NT2/D1 (cell line): Measurements from ENCODE around the gene NOX3.

Source experiments
- DNase-seq: peaks from one replicate; pipeline ENCODE4 v3.0.0-alpha.2; 2011; ENCODE audit warnings: low read depth, low spot score
- H3K27me3 ChIP-seq: 2 replicates; pipeline ENCODE4 v1.6.0; 2011; ENCODE audit warnings: mild to moderate bottlenecking; ENCODE audit not compliant: insufficient read length, insufficient read depth
- H3K36me3 ChIP-seq: 2 replicates; pipeline ENCODE4 v1.6.1; 2011; ENCODE audit warnings: mild to moderate bottlenecking, low read length, mixed read lengths; ENCODE audit not compliant: insufficient read depth, insufficient read length
- H3K4me1 ChIP-seq: 2 replicates; pipeline ENCODE4 v1.5.1; 2011; ENCODE audit not compliant: insufficient read depth, insufficient read length
- H3K4me3 ChIP-seq: 2 replicates; pipeline ENCODE4 v1.5.1; 2011; ENCODE audit warnings: low read depth; ENCODE audit not compliant: insufficient read length
- H3K9ac ChIP-seq: 2 replicates; pipeline ENCODE4 v1.6.0; 2011; ENCODE audit warnings: low read depth; ENCODE audit not compliant: insufficient read length
- H3K9me3 ChIP-seq: 2 replicates; pipeline ENCODE4 v1.5.1; 2011; ENCODE audit warnings: mild to moderate bottlenecking, low read length; ENCODE audit not compliant: insufficient read depth
- SUZ12 ChIP-seq: IDR thresholded peaks from 2 replicates; pipeline ENCODE4 v1.6.1; 2011; ENCODE audit not compliant: insufficient read length, insufficient read depth; ENCODE audit errors: extremely low read depth
- YY1 ChIP-seq: IDR thresholded peaks from 2 replicates; pipeline ENCODE4 v1.6.1; 2011; ENCODE audit not compliant: insufficient read length, insufficient read depth
- ZNF274 ChIP-seq: IDR thresholded peaks from 2 replicates; pipeline ENCODE4 v1.6.1; 2011; ENCODE audit warnings: mild to moderate bottlenecking, low read depth, low read length

The NOX3 gene

DNA sequence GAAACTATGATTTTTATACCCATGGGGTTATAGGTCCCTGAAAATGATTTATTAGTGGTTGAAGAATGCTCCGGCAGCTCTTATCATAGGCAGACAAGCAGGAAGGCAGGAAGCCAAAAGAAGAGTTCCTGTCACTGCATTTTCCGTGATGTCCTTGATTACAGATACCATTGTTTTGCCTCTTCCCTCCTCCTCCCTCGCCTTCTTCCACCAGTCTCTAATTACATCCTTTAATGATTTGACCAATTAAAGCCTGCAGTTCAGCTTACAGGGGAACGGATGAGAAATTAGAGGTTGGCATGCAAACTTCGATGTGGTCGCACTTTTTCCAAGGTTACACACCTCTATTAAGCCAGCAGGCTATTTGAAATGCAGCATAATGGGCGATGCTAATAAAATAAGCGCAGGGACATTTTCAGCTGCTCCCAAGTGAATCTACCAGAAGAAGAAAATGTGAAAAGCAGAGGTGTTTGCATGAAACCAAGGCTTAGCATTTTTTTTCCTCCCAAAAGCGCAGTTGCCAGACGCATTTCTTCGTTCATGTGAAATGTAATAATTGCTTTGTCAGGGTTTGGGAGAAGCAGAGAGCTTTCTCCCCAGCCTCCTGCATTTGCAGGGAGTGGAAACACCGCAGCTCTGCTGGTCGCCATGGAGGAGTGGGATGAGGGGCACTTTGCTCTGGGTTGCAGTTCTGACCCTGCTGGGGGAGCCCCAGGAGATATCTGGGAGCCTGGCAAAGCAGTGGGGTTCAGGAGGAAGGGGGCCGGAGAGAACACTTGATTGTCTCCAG is 6.0 kb downstream of the NOX3 start:
- DNase-seq: no peak
- Histone ChIP-seq H3K27me3 (no peaks in the 10 kb centered on the region), H3K4me3 (no peak overlapping the region), H3K9me3 (no peaks in the 10 kb centered on the region), H3K36me3 (no peaks in the 10 kb centered on the region), H3K9ac (no peak overlapping the region), H3K4me1 (no peaks in the 10 kb centered on the region)
- TF ChIP-seq SUZ12 (no peak), YY1 (no peak), ZNF274 (no peak)

DNA sequence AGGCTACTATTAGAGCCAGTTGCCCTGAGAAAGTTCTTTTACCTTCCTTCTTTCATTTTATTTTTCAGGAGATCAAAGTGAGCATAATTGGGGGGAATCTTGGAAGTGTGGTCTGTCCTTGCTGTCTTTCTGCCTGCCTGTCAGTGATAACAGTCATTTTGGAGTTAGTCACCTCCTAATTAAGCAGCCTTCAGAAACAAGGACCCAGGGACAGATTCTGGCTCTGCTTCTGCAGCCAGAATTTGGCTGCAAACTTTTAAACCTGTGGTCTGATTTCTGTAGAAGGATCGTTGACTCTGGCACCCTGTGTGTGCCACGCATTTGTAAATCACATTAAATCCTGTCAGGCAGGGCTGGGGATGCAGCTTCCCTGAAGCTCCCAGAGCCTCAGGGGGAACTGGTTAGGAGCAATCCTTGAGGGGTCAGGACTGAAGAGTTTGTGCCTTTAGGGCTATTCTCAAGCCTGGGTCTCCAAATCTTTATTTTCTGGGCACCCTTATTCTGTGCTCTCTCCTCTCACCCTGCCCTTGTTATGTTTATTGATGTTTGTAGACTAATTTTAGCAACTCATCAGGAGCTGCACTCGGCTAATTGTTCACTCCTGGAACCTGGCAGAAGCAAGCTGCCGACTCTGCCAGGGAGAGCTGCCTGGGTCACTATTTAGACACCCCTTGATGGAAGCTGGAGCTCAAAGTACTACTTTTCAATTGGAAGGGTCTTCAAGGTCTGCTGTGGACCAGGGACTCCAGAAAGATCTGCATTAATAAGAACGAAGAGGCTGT is 6.8 kb downstream of the NOX3 start:
- H3K9ac ChIP-seq: no peak overlapping the region

DNA sequence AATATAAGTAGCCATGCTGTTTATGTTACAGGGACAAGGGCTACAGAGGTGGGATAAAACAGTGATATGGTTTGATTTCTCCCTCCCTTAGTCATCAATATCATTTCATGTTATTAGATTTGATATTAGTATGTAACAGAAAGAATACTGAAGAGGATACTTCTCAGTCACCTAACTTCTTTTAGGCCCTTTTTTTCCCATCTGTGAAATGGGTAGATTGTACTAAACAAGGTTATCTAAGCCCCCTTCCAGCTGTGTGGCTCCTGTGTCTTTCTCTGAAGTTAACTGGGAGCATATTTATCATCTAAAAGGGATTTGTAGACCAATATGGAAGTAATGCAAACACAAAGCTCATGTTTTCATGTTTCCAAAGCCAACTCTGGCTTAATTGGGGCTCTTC is 7.7 kb downstream of the NOX3 start:
- Histone ChIP-seq H3K9me3 (no peaks in the 10 kb centered on the region), H3K4me3 (no peak overlapping the region), H3K9ac (no peak overlapping the region), H3K36me3 (no peaks in the 10 kb centered on the region), H3K4me1 (no peaks in the 10 kb centered on the region), H3K27me3 (no peaks in the 10 kb centered on the region)
- no peak for DNase-seq
- TF ChIP-seq ZNF274 (no peak), YY1 (no peak), SUZ12 (no peak)

More for the DNA sequence above, 6.8 kb downstream of the NOX3 start:
- H3K36me3 ChIP-seq: no peaks in the 10 kb centered on the region
- no peaks in the 10 kb centered on the region for H3K27me3 ChIP-seq
- no peak overlapping the region for H3K4me3 ChIP-seq
- H3K4me1 ChIP-seq: no peaks in the 10 kb centered on the region
- DNase-seq: no peak
- no peaks in the 10 kb centered on the region for H3K9me3 ChIP-seq
- TF ChIP-seq SUZ12 (no peak), YY1 (no peak), ZNF274 (no peak)

DNA sequence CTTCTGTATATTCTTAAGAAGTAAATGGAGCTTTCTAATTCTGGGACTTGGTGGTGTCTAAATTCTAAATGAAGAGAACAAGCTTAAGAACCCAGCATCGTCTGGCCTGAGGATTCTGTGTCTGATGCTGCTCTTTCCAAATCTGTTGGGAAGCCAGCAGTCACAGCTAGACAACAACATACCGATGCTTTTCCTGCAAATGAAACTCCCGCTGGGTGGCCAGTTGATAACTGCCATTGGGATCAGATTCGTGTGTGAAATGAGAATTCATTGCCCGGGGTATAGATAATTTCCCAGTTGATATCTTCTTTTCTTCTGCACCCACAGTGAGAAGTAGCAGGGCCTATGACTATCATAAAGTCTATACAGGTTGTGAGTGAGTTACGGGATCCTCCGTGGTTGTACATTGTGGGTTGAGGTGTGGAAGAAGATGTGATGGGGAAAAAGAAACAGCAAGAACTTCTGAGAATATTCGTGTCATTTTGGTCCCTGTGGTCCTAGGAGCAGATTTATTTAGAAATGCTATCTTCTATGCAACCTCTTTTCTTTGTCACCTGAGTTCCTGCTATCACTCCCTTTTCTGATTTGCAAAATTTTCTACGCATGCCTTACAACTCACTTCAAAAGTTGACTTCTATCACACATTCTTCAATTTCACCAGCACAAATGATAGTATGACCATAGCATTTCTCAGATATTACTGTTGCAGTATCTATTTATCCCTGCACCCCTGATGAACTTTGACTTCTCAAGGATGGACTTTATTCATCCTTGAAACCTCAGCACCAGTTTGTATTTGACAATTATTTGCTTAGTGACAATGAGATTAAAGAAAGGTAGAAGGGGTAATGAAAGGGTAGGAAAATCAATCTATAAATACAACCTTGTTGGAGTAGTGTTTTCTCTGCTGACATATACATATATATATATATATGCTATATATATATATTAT is 10.4 kb downstream of the NOX3 start:
- no peak for TF ChIP-seq ZNF274
- TF ChIP-seq YY1: no peak
- no peak for TF ChIP-seq SUZ12
- H3K9ac ChIP-seq: no peak overlapping the region
- no peaks in the 10 kb centered on the region for H3K9me3 ChIP-seq
- H3K4me3 ChIP-seq: no peak overlapping the region
- DNase-seq: no peak
- H3K4me1 ChIP-seq: no peaks in the 10 kb centered on the region
- H3K36me3 ChIP-seq: no peaks in the 10 kb centered on the region
- H3K27me3 ChIP-seq: no peaks in the 10 kb centered on the region

DNA sequence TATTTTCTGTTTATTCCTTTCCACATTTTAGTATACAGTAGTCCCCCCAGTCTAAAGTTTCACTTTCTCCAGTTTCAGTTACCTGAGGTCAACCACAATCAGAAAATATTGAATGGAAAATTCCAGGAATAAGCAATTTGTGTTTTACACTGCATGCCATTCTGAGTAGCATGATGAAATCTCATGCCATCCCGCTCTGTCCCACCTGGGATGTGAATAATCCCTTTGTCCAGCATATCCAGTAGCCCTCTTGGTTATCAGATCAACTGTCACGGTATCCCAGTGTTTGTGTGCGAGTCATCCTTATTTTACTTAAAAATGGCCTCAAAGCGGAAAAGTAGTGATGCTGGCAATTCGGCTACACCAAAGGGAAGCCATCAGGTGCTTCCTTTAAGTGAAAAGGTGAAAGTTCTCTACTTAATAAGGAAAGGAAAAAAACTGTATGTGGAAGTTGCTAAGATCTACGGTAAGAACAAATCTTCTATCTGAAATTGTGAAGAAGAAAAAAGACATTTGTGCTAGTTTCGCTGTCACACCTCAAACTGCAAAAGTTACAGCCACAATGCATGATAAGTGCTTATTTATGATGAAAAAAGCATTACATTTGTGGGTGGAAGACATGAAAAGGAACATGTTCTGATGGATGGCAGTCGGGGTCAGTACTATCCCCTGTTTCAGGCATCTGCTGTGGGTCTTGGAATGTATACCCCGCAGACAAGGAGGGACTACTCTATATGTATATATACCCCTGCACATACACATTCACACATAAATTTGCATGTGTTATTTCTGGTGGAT is 11.3 kb downstream of the NOX3 start:
- Histone ChIP-seq H3K4me3 (no peak overlapping the region), H3K9ac (no peak overlapping the region), H3K27me3 (no peaks in the 10 kb centered on the region), H3K36me3 (no peaks in the 10 kb centered on the region), H3K4me1 (no peaks in the 10 kb centered on the region), H3K9me3 (no peaks in the 10 kb centered on the region)
- DNase-seq: no peak
- TF ChIP-seq YY1: no peak
- no peak for TF ChIP-seq ZNF274
- no peak for TF ChIP-seq SUZ12

DNA sequence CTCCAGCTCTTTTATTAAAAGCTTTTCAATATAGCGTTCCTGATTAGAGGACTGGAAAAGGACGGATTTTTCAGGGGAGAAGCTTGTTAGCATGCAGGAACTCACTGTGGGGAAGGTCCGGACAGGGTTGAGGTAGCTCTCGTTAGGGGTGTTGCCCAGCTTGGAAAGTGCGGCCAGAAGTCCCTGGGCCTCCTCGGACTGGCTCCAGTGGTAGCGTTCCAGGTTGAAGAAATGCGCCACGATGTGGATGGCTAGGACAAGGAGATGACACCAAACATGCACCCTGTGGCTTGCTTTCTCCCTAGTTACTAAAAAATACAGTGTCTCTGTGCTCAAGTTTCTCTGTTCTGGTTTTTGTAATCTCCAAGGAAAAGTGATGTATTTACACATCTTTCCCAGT is 12.5 kb downstream of the NOX3 start:
- no peak for DNase-seq
- H3K4me1 ChIP-seq: no peaks in the 10 kb centered on the region
- no peak overlapping the region for H3K9ac ChIP-seq
- H3K9me3 ChIP-seq: no peaks in the 10 kb centered on the region
- no peaks in the 10 kb centered on the region for H3K36me3 ChIP-seq
- no peaks in the 10 kb centered on the region for H3K27me3 ChIP-seq
- TF ChIP-seq YY1 (no peak), SUZ12 (no peak), ZNF274 (no peak)
- H3K4me3 ChIP-seq: no peak overlapping the region
